ENCODE data around the gene DYRK1A.
A peak's percentile ranks its signal among the peaks of the same experiment; 100 is the strongest.

DYRK1A gene

GRCh38 chr21:37365517-37366481, 774 bp upstream of the DYRK1A start:
- DNase-seq, result peak; percentile 50

- DNase-seq, result no peak
Measured at GRCh38 chr21:37367336-37367702, 746 bp downstream of the DYRK1A start.

- no peak for DNase-seq
Measured at GRCh38 chr21:37367703-37368540, 1.3 kb downstream of the DYRK1A start.

- no peak for DNase-seq
Measured at GRCh38 chr21:37368541-37369279, 2.1 kb downstream of the DYRK1A start.

- no peak for DNase-seq
Measured at GRCh38 chr21:37369307-37369854, 2.8 kb downstream of the DYRK1A start.

GRCh38 chr21:37370152-37371040, 3.8 kb downstream of the DYRK1A start:
- no peak for DNase-seq

GRCh38 chr21:37371041-37371397, 4.4 kb downstream of the DYRK1A start:
- no peak for DNase-seq

- DNase-seq, result no peak
Measured at GRCh38 chr21:37372127-37372731, 5.7 kb downstream of the DYRK1A start.

- DNase-seq, result no peak
Measured at GRCh38 chr21:37372951-37373350, 6.4 kb downstream of the DYRK1A start.

GRCh38 chr21:37373539-37373938, 7.0 kb downstream of the DYRK1A start:
- no peak for DNase-seq

- no peak for DNase-seq
Measured at GRCh38 chr21:37374027-37374426, 7.5 kb downstream of the DYRK1A start.

GRCh38 chr21:37375866-37376574, 9.4 kb downstream of the DYRK1A start:
- peak; percentile 42 for DNase-seq

- no peak for DNase-seq
Measured at GRCh38 chr21:37378700-37379139, 12.1 kb downstream of the DYRK1A start.

GRCh38 chr21:37380349-37381323, 14.1 kb downstream of the DYRK1A start:
- DNase-seq, result peak; percentile 38

GRCh38 chr21:37381883-37382585, 15.5 kb downstream of the DYRK1A start:
- no peak for DNase-seq

GRCh38 chr21:37383086-37383485, 16.5 kb downstream of the DYRK1A start:
- DNase-seq, result no peak

GRCh38 chr21:37383784-37384311, 17.3 kb downstream of the DYRK1A start:
- DNase-seq, result no peak

GRCh38 chr21:37384416-37384815, 17.8 kb downstream of the DYRK1A start:
- DNase-seq, result no peak

All from NCI-H510A treated with DMSO at 0.1 percent for 48 hours (cell line).